Measurements from ENCODE around the gene MICAL3.
"Not testable (repeated sequence)": the region's sequence is repeated elsewhere in the genome, so short reads cannot be mapped to it uniquely, and the experiment has no call there.

The MICAL3 gene

GRCh38 chr22:17767233-17768065, 256.9 kb downstream of the MICAL3 start:
- H3K27me3 ChIP-seq (ENCODE audit: control insufficient read depth, insufficient read depth, low read length) = no peaks in the 10 kb centered on the region
- H3K9me3 ChIP-seq (ENCODE audit: control insufficient read depth, low read length) = no peaks in the 10 kb centered on the region
- no peak overlapping the region for H3K27ac ChIP-seq
- TF ChIP-seq CTCF (IDR thresholded peaks at IDR 0.05) = no peak
- H3K36me3 ChIP-seq (ENCODE audit: control insufficient read depth, insufficient read depth, low read length) = no peaks in the 10 kb centered on the region
- no peak overlapping the region for H3K4me3 ChIP-seq (ENCODE audit: low read depth, low read length)
- H3K79me2 ChIP-seq = no peaks in the 10 kb centered on the region
- H2AFZ ChIP-seq = no peak overlapping the region
- no peaks in the 10 kb centered on the region for H3K4me1 ChIP-seq
- H3K4me2 ChIP-seq (ENCODE audit: low read length) = no peak overlapping the region
- H3K9ac ChIP-seq = no peak overlapping the region

- not testable (repeated sequence) for H3K4me1 ChIP-seq
Measured at GRCh38 chr22:17764852-17765251, 259.5 kb downstream of the MICAL3 start.

GRCh38 chr22:17764036-17764435, 260.3 kb downstream of the MICAL3 start:
- Histone ChIP-seq H3K4me3 (ENCODE audit: low read depth, low read length) (no peak overlapping the region), H3K79me2 (no peaks in the 10 kb centered on the region), H3K4me1 (no peaks in the 10 kb centered on the region), H3K27ac (no peak overlapping the region), H3K27me3 (ENCODE audit: control insufficient read depth, insufficient read depth, low read length) (no peaks in the 10 kb centered on the region), H2AFZ (no peak overlapping the region), H3K9me3 (ENCODE audit: control insufficient read depth, low read length) (no peaks in the 10 kb centered on the region), H3K9ac (no peak overlapping the region), H3K36me3 (ENCODE audit: control insufficient read depth, insufficient read depth, low read length) (no peaks in the 10 kb centered on the region), H3K4me2 (ENCODE audit: low read length) (no peak overlapping the region)
- TF ChIP-seq CTCF (IDR thresholded peaks at IDR 0.05) = no peak

More at GRCh38 chr22:17764852-17765251, 259.5 kb downstream of the MICAL3 start:
- H3K4me2 ChIP-seq (ENCODE audit: low read length); H3K79me2 ChIP-seq; H3K9ac ChIP-seq; H2AFZ ChIP-seq; H3K36me3 ChIP-seq (ENCODE audit: control insufficient read depth, insufficient read depth, low read length); H3K9me3 ChIP-seq (ENCODE audit: control insufficient read depth, low read length); H3K27me3 ChIP-seq (ENCODE audit: control insufficient read depth, insufficient read depth, low read length); H3K27ac ChIP-seq; H3K4me3 ChIP-seq (ENCODE audit: low read depth, low read length): not testable (repeated sequence)

GRCh38 chr22:17763442-17763841, 260.9 kb downstream of the MICAL3 start:
- not testable (repeated sequence) for H3K9me3 ChIP-seq (ENCODE audit: control insufficient read depth, low read length); H2AFZ ChIP-seq; H3K27me3 ChIP-seq (ENCODE audit: control insufficient read depth, insufficient read depth, low read length); H3K9ac ChIP-seq; H3K4me2 ChIP-seq (ENCODE audit: low read length); H3K79me2 ChIP-seq; H3K4me1 ChIP-seq; H3K36me3 ChIP-seq (ENCODE audit: control insufficient read depth, insufficient read depth, low read length); H3K4me3 ChIP-seq (ENCODE audit: low read depth, low read length); H3K27ac ChIP-seq

GRCh38 chr22:17761138-17761488, 263.2 kb downstream of the MICAL3 start:
- Histone ChIP-seq H3K9ac (no peak overlapping the region), H3K4me1 (no peaks in the 10 kb centered on the region), H3K27ac (no peak overlapping the region), H3K27me3 (ENCODE audit: control insufficient read depth, insufficient read depth, low read length) (no peaks in the 10 kb centered on the region), H2AFZ (no peak overlapping the region), H3K4me3 (ENCODE audit: low read depth, low read length) (no peak overlapping the region), H3K36me3 (ENCODE audit: control insufficient read depth, insufficient read depth, low read length) (no peaks in the 10 kb centered on the region), H3K9me3 (ENCODE audit: control insufficient read depth, low read length) (no peaks in the 10 kb centered on the region), H3K79me2 (no peaks in the 10 kb centered on the region), H3K4me2 (ENCODE audit: low read length) (no peak overlapping the region)
- no peak for TF ChIP-seq CTCF (IDR thresholded peaks at IDR 0.05)
